K562 (cell line): ENCODE results near the gene OR1E1. TPM values are rescaled to one million over a fixed set of nuclear protein-coding genes. Genes with fewer than 3 reads are reported as not detected.
"Not testable (repeated sequence)": the region's sequence is repeated elsewhere in the genome, so short reads cannot be mapped to it uniquely, and the experiment has no call there.

Experiments
- ATAC-seq: fragments of 200-7000 bp; cut with Tn5 transposase; 3 replicates; pipeline ENCODE4 v1.9.1; 2020; ENCODE audit warnings: moderate library complexity
- BruUV-seq: library from RNA; stranded (reverse); fragments of 400-500 nt; replicated peaks from 2 replicates; lab custom pipeline; 2021; lab: Mats Ljungman, UMichigan
- CTCF ChIA-PET: fragments of 300-600 bp; formaldehyde crosslinking; extraction: SDS; loops from one replicate; lab custom pipeline; 2021; ENCODE audit warnings: low intra/inter-chr PET ratio; lab: Yijun Ruan, JAX
- POLR2A ChIA-PET: fragments of 300-600, 350-650 bp; sonication (Branson Sonifier 250); formaldehyde crosslinking; extraction: SDS; loops from one replicate; lab custom pipeline; 2021; ENCODE audit warnings: antibody characterized with exemption, inconsistent platforms; lab: Yijun Ruan, JAX
- DNase-seq, 4 experiments: peaks; one replicate each; pipeline versions ENCODE4 v3.0.0 to v3.0.0-alpha.2; 2011 to 2018; ENCODE audit warnings: low spot score in 3 of 4, mixed read lengths in 3 of 4; ENCODE audit errors: extremely low read depth in 1 of 4
- FAIRE-seq: peaks from 2 replicates; lab custom pipeline; 2011; peaks lifted over from hg19 to GRCh38; lab: Jason Lieb, UNC
- H2AFZ ChIP-seq: 2 replicates; pipeline ENCODE4 v1.6.0; 2011; ENCODE audit warnings: low read depth, low read length, control low read depth, inconsistent platforms
- H3K27ac ChIP-seq: fragments of 200-600 bp; 3 replicates; pipeline ENCODE4 v1.8.0; 2011; ENCODE audit warnings: low read depth, mild to moderate bottlenecking, control low read depth, inconsistent platforms, low read length, moderate library complexity, mixed read lengths; ENCODE audit errors: extremely low read depth
- H3K27me3 ChIP-seq, 2 experiments: fragments of 300-600 bp in 1 of 2; 2 replicates in 1 of 2; 3 replicates in 1 of 2; pipeline versions ENCODE4 v1.6.0 to v1.8.0; 2011; ENCODE audit warnings: inconsistent platforms in 2 of 2, low read length in 2 of 2, mild to moderate bottlenecking in 1 of 2, mixed read lengths in 1 of 2, moderate library complexity in 1 of 2; ENCODE audit not compliant: control insufficient read depth in 2 of 2, insufficient read depth in 2 of 2
- H3K36me3 ChIP-seq: fragments of 300-600 bp; 3 replicates; pipeline ENCODE4 v1.8.0; 2011; ENCODE audit warnings: mild to moderate bottlenecking, low read length, inconsistent platforms; ENCODE audit not compliant: control insufficient read depth, insufficient read depth
- H3K4me1 ChIP-seq, 2 experiments: fragments of 200-600 bp in 1 of 2; replicated peaks in 1 of 2; 2 replicates in 1 of 2; 3 replicates in 1 of 2; pipeline versions ENCODE4 v1.5.1 to v1.8.0; 2011; ENCODE audit warnings: inconsistent platforms in 2 of 2, low read length in 2 of 2, mild to moderate bottlenecking in 1 of 2, mixed read lengths in 1 of 2, moderate library complexity in 1 of 2; ENCODE audit not compliant: control insufficient read depth in 2 of 2, insufficient read depth in 2 of 2
- H3K4me2 ChIP-seq: 2 replicates; pipeline ENCODE4 v1.6.1; 2011; ENCODE audit warnings: low read length, control low read depth, inconsistent platforms, mixed read lengths; ENCODE audit not compliant: insufficient read depth
- H3K4me3 ChIP-seq: fragments of 200-600 bp; sonication (generic), shearing (Covaris generic); 2 replicates; pipeline ENCODE4 v1.5.1; 2016; ENCODE audit warnings: control low read depth, inconsistent platforms
- H3K79me2 ChIP-seq: fragments of 200-600 bp; 3 replicates; pipeline ENCODE4 v1.8.0; 2011; ENCODE audit warnings: low read length, inconsistent platforms; ENCODE audit not compliant: control insufficient read depth, insufficient read depth
- H3K9ac ChIP-seq, 2 experiments: 2 replicates each; pipeline versions ENCODE4 v1.6.0 to v1.6.1; 2011; ENCODE audit warnings: low read depth in 2 of 2, low read length in 2 of 2, control low read depth in 1 of 2, inconsistent platforms in 1 of 2, mild to moderate bottlenecking in 1 of 2, mixed read lengths in 1 of 2; ENCODE audit not compliant: insufficient read depth in 1 of 2
- H3K9me1 ChIP-seq: one replicate; pipeline ENCODE4 v1.6.0; 2011; ENCODE audit warnings: inconsistent platforms, mild to moderate bottlenecking, low read length, moderate library complexity; ENCODE audit not compliant: control insufficient read depth, insufficient read depth
- H3K9me3 ChIP-seq: replicated peaks from 2 replicates; pipeline ENCODE4 v1.5.1; 2011; ENCODE audit warnings: low read depth, low read length, inconsistent platforms; ENCODE audit not compliant: control insufficient read depth, insufficient read depth
- H4K20me1 ChIP-seq: replicated peaks from 2 replicates; pipeline ENCODE4 v1.6.1; 2011; ENCODE audit warnings: low read length, inconsistent platforms, mixed read lengths; ENCODE audit not compliant: control insufficient read depth, insufficient read depth
- STAT5B ChIP-seq: fragments of 250-450 bp; sonication (Bioruptor Pico); IDR thresholded peaks from 2 replicates; pipeline ENCODE4 v1.8.0; 2021; ENCODE audit warnings: mild to moderate bottlenecking, inconsistent platforms
- TOE1 ChIP-seq, 2 experiments: fragments of 450-650 bp in 1 of 2; sonication (generic) in 1 of 2; formaldehyde crosslinking in 1 of 2; IDR thresholded peaks; 2 replicates each; pipeline versions ENCODE4 v1.7.1 to v1.8.0; 2016 to 2022; ENCODE audit warnings: borderline replicate concordance in 2 of 2, mild to moderate bottlenecking in 2 of 2, antibody characterized with exemption in 1 of 2, inconsistent platforms in 1 of 2, low read depth in 1 of 2, missing genetic modification reagents in 1 of 2, moderate library complexity in 1 of 2
- USF1 ChIP-seq: sonication (generic); formaldehyde crosslinking; IDR thresholded peaks from 2 replicates; pipeline ENCODE4 v1.9.0; 2022; ENCODE audit warnings: mild to moderate bottlenecking, missing genetic modification reagents
- ZNF140 ChIP-seq: fragments of 250-450 bp; sonication (Bioruptor Pico); IDR thresholded peaks from 2 replicates; pipeline ENCODE4 v1.8.0; 2021; ENCODE audit warnings: moderate library complexity, mild to moderate bottlenecking, inconsistent platforms
- WGBS: fragments of 100-300 bp; shearing (Covaris generic); methylation state at CpG from one replicate; pipeline ENCODE4 v1.1.6; 2016; ENCODE audit warnings: low coverage, mixed read lengths; ENCODE audit not compliant: insufficient coverage; ENCODE audit errors: missing lambda C conversion rate; 5-methylcytosine and 5-hydroxymethylcytosine counted together
- in situ Hi-C: fragments of 300-500 bp; cut with MboI; formaldehyde crosslinking; loops from 4 replicates; pipeline ENCODE4 v1.15.0; 2018; ENCODE audit warnings: inconsistent platforms, mixed read lengths
- intact Hi-C: fragments of 100-400 bp; cut with micrococcal nuclease; formaldehyde crosslinking; loops from 2 replicates; pipeline ENCODE4 v1.14.2; 2022
- polyA plus RNA-seq, 8 experiments: library from polyadenylated mRNA; depleted of rRNA in 4 of 8; stranded (reverse) in 5 of 8; unstranded in 3 of 8; fragments of >200 nt; fragmentation: Nextera tagmentation in 2 of 8; fragmentation: Illumina TruSeq in 1 of 8; extraction: Ambion mirVana in 2 of 8; extraction: Trizol in 1 of 8; gene quantifications; 2 replicates each; pipeline versions ENCODE4 v1.2.1 to v1.2.3, GENCODE V29; 2011 to 2014; ENCODE audit warnings: inconsistent platforms in 1 of 8, missing spikeins in 1 of 8
- total RNA-seq, 7 experiments: library from RNA; depleted of rRNA in 6 of 7; stranded (reverse); fragments of >200 nt in 6 of 7; fragmentation: Illumina TruSeq in 2 of 7; extraction: Trizol in 2 of 7; gene quantifications; 2 replicates each; pipeline versions ENCODE4 v1.2.1 to v1.2.3, GENCODE V29; 2011 to 2021; ENCODE audit warnings: low replicate concordance in 1 of 7
- TF ChIP-seq, protein P1 (sequence below): fragments of 450-650 bp; conservative IDR thresholded peaks from 2 replicates; pipeline ENCODE4 v1.6.1; 2016; ENCODE audit warnings: missing genetic modification characterization, low read depth, mild to moderate bottlenecking, control low read depth, missing compliant biosample characterization

Gene OR1E1
- total and polyA plus RNA-seq, 9 of the 15 experiments (the other 6 are each of a cell fraction or from before 2014, with no cell fraction given): not detected

DNA sequence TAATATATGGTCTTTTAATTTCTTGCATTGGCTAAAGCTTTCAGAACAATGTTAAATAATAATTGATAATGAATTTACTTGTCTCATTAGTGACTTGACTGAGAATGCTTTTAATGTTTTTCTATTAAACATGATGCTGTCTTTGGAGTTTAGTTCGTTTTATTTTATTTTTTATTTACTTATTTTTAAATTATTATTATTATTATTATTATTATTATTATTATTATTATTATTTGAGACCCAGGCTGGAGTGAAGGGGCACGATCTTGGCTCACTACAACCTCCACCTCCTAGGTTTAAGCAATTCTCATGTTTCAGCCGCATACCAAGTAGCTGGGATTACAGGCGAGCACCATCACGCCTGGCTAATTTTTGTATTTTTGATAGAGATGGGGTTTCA is 17.4 kb upstream of the OR1E1 start:
- H3K4me2 ChIP-seq: no peak overlapping the region
- no peak for TF ChIP-seq USF1 (CRISPR knock-in tag)
- TF ChIP-seq TOE1 (IDR thresholded peaks at IDR 0.05; ENCODE audit: borderline replicate concordance): no peak
- TF ChIP-seq TOE1 (CRISPR knock-in tag; IDR thresholded peaks at IDR 0.05; ENCODE audit: borderline replicate concordance, low read depth): no peak
- TF ChIP-seq STAT5B: no peak
- no peak for TF ChIP-seq ZNF140 (CRISPR knock-in tag)
- TF ChIP-seq, protein P1, sequence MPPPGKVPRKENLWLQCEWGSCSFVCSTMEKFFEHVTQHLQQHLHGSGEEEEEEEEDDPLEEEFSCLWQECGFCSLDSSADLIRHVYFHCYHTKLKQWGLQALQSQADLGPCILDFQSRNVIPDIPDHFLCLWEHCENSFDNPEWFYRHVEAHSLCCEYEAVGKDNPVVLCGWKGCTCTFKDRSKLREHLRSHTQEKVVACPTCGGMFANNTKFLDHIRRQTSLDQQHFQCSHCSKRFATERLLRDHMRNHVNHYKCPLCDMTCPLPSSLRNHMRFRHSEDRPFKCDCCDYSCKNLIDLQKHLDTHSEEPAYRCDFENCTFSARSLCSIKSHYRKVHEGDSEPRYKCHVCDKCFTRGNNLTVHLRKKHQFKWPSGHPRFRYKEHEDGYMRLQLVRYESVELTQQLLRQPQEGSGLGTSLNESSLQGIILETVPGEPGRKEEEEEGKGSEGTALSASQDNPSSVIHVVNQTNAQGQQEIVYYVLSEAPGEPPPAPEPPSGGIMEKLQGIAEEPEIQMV (tag): no peak
- TF ChIP-seq, all 486 proteins: peak for 0
- Histone ChIP-seq H3K9ac (no peak overlapping the region), H4K20me1 (no peaks in the 10 kb centered on the region), H3K36me3 (no peaks in the 10 kb centered on the region), H3K4me1 (no peaks in the 10 kb centered on the region), H2AFZ (no peak overlapping the region), H3K9me1 (no peaks in the 10 kb centered on the region), H3K27me3 (no peaks in the 10 kb centered on the region), H3K4me3 (no peak overlapping the region), H3K27ac (no peak overlapping the region), H3K9me3 (no peaks in the 10 kb centered on the region), H3K79me2 (no peaks in the 10 kb centered on the region)
- WGBS: 0% methylated on average over 5 of the region's 5 CpGs
- POLR2A ChIA-PET: no interaction called here
- in situ Hi-C loops: no loop called here
- FAIRE-seq (no peak), ATAC-seq (no peak), DNase-seq (no peak)
- intact Hi-C loops: no loop called here
- CTCF ChIA-PET: no interaction called here
- no TSS peak for BruUV-seq

DNA sequence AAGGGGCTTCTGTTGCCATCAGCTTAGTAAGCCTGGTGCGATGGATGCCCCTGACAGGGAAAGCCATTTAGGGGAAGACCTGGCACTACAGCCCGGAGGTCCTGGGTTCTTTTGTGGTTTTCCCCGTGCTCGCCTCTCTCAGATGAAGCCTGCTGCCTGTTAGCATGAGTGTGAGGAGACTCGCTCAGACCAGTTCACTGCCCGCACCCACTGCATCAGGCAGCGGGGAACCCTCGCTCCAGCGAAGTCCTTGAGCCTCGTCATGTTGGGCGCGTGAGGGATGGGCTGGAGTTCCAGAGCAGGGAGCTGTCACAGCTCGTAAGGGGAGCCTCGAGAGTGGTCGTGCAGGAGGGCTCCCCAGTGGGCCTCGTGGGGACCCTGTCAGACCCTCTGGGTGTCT is 14.0 kb upstream of the OR1E1 start:
- H3K79me2 ChIP-seq, H3K4me1 ChIP-seq, H4K20me1 ChIP-seq, H3K4me3 ChIP-seq, H3K36me3 ChIP-seq, H3K9ac ChIP-seq, CTCF ChIA-PET, H2AFZ ChIP-seq, H3K27ac ChIP-seq, H3K27me3 ChIP-seq, DNase-seq, POLR2A ChIA-PET, ATAC-seq, H3K9me3 ChIP-seq, H3K9me1 ChIP-seq, intact Hi-C loops, FAIRE-seq, H3K4me2 ChIP-seq, in situ Hi-C loops, BruUV-seq: not testable (repeated sequence)
- WGBS: no CpG with 5 or more reads among the region's 16 CpGs
